HUES6 (cell line): Measurements from ENCODE around the gene OR52B4.
"Not testable (repeated sequence)": the region's sequence is repeated elsewhere in the genome, so short reads cannot be mapped to it uniquely, and the experiment has no call there.

Experiments used
- H3K27ac ChIP-seq: 2 replicates; pipeline ENCODE4 v1.7.0; 2013; ENCODE audit warnings: low read depth, mild to moderate bottlenecking, low read length, inconsistent platforms
- H3K27me3 ChIP-seq: 2 replicates; pipeline ENCODE4 v1.6.1; 2013; ENCODE audit warnings: low read length; ENCODE audit not compliant: control insufficient read depth, insufficient read depth
- H3K36me3 ChIP-seq: 2 replicates; pipeline ENCODE4 v1.6.1; 2013; ENCODE audit warnings: low read length; ENCODE audit not compliant: control insufficient read depth, insufficient read depth
- H3K4me1 ChIP-seq: 2 replicates; pipeline ENCODE4 v1.6.1; 2013; ENCODE audit warnings: low read length; ENCODE audit not compliant: control insufficient read depth, insufficient read depth
- H3K4me3 ChIP-seq: 2 replicates; pipeline ENCODE4 v1.5.1; 2013; ENCODE audit warnings: low read depth, low read length
- H3K9ac ChIP-seq: one replicate; pipeline ENCODE4 v1.6.1; 2013; ENCODE audit warnings: mild to moderate bottlenecking, low read length
- H3K9me3 ChIP-seq: 2 replicates; pipeline ENCODE4 v1.6.1; 2013; ENCODE audit warnings: low read depth, low read length; ENCODE audit not compliant: control insufficient read depth, insufficient read depth

OR52B4 gene

GRCh38 chr11:4348142-4348541, 20.0 kb downstream of the OR52B4 start:
- not testable (repeated sequence) for H3K36me3 ChIP-seq, H3K9ac ChIP-seq, H3K27me3 ChIP-seq, H3K9me3 ChIP-seq, H3K4me3 ChIP-seq, H3K4me1 ChIP-seq, H3K27ac ChIP-seq

GRCh38 chr11:4345366-4345765, 22.8 kb downstream of the OR52B4 start:
- not testable (repeated sequence) for H3K4me1 ChIP-seq, H3K9me3 ChIP-seq, H3K9ac ChIP-seq, H3K4me3 ChIP-seq, H3K36me3 ChIP-seq, H3K27me3 ChIP-seq, H3K27ac ChIP-seq

DNA sequence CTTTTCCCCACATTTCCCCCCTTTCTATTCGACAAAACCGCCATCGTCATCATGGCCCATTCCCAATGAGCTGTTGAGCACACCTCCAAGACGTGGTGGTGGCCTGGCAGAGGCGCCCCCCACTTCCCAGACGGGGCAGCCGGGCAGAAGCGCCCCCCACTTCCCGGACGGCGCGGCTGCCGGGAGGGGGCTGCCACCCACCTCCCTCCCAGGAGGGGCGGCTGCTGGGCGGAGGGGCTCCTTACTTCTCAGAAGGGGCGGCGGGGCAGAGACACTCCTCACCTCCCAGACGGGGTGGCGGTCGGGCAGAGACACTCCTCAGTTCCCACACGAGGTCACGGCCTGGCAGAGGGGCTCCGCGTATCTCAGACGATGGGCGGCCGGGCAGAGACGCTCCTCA, 33.8 kb downstream of the OR52B4 start:
- H3K4me3 ChIP-seq, H3K27me3 ChIP-seq, H3K9me3 ChIP-seq, H3K36me3 ChIP-seq, H3K27ac ChIP-seq, H3K4me1 ChIP-seq, H3K9ac ChIP-seq: not testable (repeated sequence)
